ENCODE data around the gene SPEG. TPM values are rescaled to one million over a fixed set of nuclear protein-coding genes. Genes with fewer than 3 reads are reported as not detected.

The SPEG gene
- polyA plus RNA-seq, 3 donors = not detected

DNA sequence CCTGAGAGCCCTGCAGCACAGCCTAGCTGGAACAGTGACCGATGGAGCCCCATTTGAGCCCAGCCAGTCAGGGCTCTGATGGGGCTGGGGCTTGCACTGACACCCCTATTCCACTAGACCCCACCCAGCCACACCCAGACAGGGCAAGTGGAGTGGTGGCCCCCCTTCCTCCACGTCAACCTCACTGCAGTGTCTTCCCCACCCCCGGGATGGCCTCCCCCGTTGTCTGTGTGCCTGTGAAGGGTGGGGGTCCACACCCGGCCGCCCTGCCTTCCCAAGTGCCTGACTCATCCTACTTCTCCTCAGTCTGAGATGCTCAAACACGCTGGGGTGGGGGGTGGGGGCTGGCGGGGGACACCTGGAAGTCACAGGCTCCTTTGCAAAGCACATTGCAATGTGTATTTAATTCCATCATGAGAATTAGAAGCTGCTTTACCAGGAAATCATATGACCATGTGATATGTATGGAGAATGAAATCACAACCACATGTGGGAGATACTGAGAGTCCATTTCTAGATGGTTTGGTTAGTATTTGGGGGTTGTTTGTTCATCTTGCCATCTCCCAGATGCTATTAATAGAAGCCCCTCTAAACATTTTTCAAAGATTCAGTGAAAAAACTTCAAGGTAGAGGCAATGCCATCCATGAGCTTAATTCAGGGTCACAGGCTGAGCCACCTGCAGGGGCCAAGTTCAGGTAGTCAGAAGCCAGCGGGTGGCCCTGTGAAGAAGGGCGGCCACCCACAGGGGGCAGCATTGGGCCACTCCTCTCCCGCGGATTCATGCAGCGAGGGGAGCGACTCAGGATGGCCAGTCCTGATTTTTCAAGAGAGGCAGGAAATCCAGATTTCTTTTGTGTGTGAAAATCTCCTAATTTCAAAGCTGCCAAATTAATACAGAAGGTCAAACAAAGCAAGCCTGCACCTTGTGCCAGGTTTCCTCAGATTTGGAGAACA lies 41.3 kb downstream of the SPEG start:
- peaks cover 7 to 22% (median 20%) of the 10 kb centered on the region in 3 donors for H3K27me3 Mint-ChIP-seq (ENCODE audit: low read depth in 3 of 3)
- no peaks in the 10 kb centered on the region for H3K9me3 Mint-ChIP-seq
- no peak overlapping the region for H3K27ac ChIP-seq (ENCODE audit: low read depth in 1 of 2, low read length in 2 of 2)
- H3K9me3 ChIP-seq (replicated peaks in 1 of 2; ENCODE audit: control insufficient read depth in 1 of 2, insufficient read depth in 1 of 2, low read length in 2 of 2) = no peaks in the 10 kb centered on the region
- H3K79me2 ChIP-seq (ENCODE audit: insufficient read depth, low read length) = no peaks in the 10 kb centered on the region
- no peaks in the 10 kb centered on the region for H3K4me1 ChIP-seq (ENCODE audit: control insufficient read depth in 1 of 2, insufficient read depth in 2 of 2, low read length in 2 of 2)
- intact Hi-C loops (cut with micrococcal nuclease) = loop anchor here (1.0 to 5.0 kb wide), 2 partner anchors 54 to 56 kb away; no protein-coding TSS in a partner anchor
- peaks cover 2% of the 10 kb centered on the region for H3K4me1 Mint-ChIP-seq
- H3K4me2 ChIP-seq (replicated peaks; ENCODE audit: extremely low read depth, low read length, poor library complexity, severe bottlenecking) = no peak overlapping the region
- no peaks in the 10 kb centered on the region for H3K36me3 Mint-ChIP-seq
- H3K4me3 ChIP-seq (replicated peaks in 1 of 3; ENCODE audit: low read depth in 2 of 3, low read length in 3 of 3) = no peak overlapping the region
- H3K4me3 Mint-ChIP-seq = no peak overlapping the region
- no peak overlapping the region for H3K9ac ChIP-seq (ENCODE audit: insufficient read depth, low read length, poor library complexity, severe bottlenecking)
- no peaks in the 10 kb centered on the region for H4K20me1 ChIP-seq (ENCODE audit: insufficient read depth, low read length)
- WGBS (ENCODE audit: insufficient coverage) = 17% methylated on average over 7 of the region's 14 CpGs
- H3K27me3 ChIP-seq (ENCODE audit: control insufficient read depth in 2 of 2, insufficient read depth in 2 of 2, low read length in 2 of 2) = peaks cover 0 to 2% of the 10 kb centered on the region in 2 donors
- TF ChIP-seq, protein P1, sequence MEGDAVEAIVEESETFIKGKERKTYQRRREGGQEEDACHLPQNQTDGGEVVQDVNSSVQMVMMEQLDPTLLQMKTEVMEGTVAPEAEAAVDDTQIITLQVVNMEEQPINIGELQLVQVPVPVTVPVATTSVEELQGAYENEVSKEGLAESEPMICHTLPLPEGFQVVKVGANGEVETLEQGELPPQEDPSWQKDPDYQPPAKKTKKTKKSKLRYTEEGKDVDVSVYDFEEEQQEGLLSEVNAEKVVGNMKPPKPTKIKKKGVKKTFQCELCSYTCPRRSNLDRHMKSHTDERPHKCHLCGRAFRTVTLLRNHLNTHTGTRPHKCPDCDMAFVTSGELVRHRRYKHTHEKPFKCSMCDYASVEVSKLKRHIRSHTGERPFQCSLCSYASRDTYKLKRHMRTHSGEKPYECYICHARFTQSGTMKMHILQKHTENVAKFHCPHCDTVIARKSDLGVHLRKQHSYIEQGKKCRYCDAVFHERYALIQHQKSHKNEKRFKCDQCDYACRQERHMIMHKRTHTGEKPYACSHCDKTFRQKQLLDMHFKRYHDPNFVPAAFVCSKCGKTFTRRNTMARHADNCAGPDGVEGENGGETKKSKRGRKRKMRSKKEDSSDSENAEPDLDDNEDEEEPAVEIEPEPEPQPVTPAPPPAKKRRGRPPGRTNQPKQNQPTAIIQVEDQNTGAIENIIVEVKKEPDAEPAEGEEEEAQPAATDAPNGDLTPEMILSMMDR (IDR thresholded peaks at IDR 0.05) = peak; percentile 79
- H2AFZ ChIP-seq (ENCODE audit: insufficient read depth, low read depth, low read length, poor library complexity, severe bottlenecking) = no peak overlapping the region
- no peaks in the 10 kb centered on the region for H3K36me3 ChIP-seq (replicated peaks in 1 of 2; ENCODE audit: control insufficient read depth in 1 of 2, insufficient read depth in 2 of 2, low read length in 2 of 2)
- H3K27ac Mint-ChIP-seq = peak overlapping the region in 1 of 7 donors; percentile 41
- peak; percentile 19 to 38 (median 36) for DNase-seq

DNA sequence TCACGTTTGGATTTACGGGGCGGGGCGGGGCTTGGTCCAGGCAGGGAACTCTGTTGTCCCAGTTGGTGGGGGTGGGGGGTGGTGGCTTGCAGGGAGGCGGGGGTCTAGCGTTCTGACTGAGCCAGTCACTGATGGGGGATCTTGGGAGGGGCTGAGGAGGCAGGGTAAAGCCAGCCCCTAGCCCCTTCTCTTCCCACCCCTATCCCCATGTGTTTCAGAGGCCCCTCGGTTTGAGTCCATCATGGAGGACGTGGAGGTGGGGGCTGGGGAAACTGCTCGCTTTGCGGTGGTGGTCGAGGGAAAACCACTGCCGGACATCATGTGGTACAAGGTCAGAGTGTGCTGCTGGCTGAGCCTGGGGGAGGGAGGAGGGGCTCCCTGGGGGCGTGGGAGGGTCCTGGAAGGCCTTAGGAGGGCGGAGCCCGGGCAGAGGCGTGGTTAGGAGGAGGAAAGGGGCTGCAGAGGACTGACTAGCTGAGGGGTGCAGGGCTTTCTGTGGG lies 42.1 kb downstream of the SPEG start:
- no peaks in the 10 kb centered on the region for H3K9me3 ChIP-seq (replicated peaks in 1 of 2; ENCODE audit: control insufficient read depth in 1 of 2, insufficient read depth in 1 of 2, low read length in 2 of 2)
- no peak overlapping the region for H3K4me3 Mint-ChIP-seq
- no peak overlapping the region for H2AFZ ChIP-seq (ENCODE audit: insufficient read depth, low read depth, low read length, poor library complexity, severe bottlenecking)
- no peak overlapping the region for H3K4me3 ChIP-seq (replicated peaks in 1 of 3; ENCODE audit: low read depth in 2 of 3, low read length in 3 of 3)
- no peak overlapping the region for H3K4me2 ChIP-seq (replicated peaks; ENCODE audit: extremely low read depth, low read length, poor library complexity, severe bottlenecking)
- peaks cover 8 to 27% (median 25%) of the 10 kb centered on the region in 3 donors for H3K27me3 Mint-ChIP-seq (ENCODE audit: low read depth in 3 of 3)
- H4K20me1 ChIP-seq (ENCODE audit: insufficient read depth, low read length) = no peaks in the 10 kb centered on the region
- H3K27ac ChIP-seq (ENCODE audit: low read depth in 1 of 2, low read length in 2 of 2) = no peak overlapping the region
- H3K4me1 ChIP-seq (ENCODE audit: control insufficient read depth in 1 of 2, insufficient read depth in 2 of 2, low read length in 2 of 2) = no peaks in the 10 kb centered on the region
- WGBS (ENCODE audit: insufficient coverage) = 26% methylated on average over 8 of the region's 16 CpGs
- TF ChIP-seq, protein P1 (IDR thresholded peaks at IDR 0.05) = no peak
- H3K36me3 Mint-ChIP-seq = no peaks in the 10 kb centered on the region
- H3K36me3 ChIP-seq (replicated peaks in 1 of 2; ENCODE audit: control insufficient read depth in 1 of 2, insufficient read depth in 2 of 2, low read length in 2 of 2) = no peaks in the 10 kb centered on the region
- peaks cover 0 to 4% of the 10 kb centered on the region in 2 donors for H3K27me3 ChIP-seq (ENCODE audit: control insufficient read depth in 2 of 2, insufficient read depth in 2 of 2, low read length in 2 of 2)
- DNase-seq = no peak
- H3K4me1 Mint-ChIP-seq = peaks cover 2% of the 10 kb centered on the region
- H3K9me3 Mint-ChIP-seq = no peaks in the 10 kb centered on the region
- H3K79me2 ChIP-seq (ENCODE audit: insufficient read depth, low read length) = no peaks in the 10 kb centered on the region
- no peak overlapping the region for H3K27ac Mint-ChIP-seq
- H3K9ac ChIP-seq (ENCODE audit: insufficient read depth, low read length, poor library complexity, severe bottlenecking) = no peak overlapping the region
- intact Hi-C loops (cut with micrococcal nuclease) = loop anchor here (1.0 to 5.0 kb wide), 2 partner anchors 54 to 56 kb away; no protein-coding TSS in a partner anchor
